BE2C (cell line): ENCODE data around the gene ZNF609.

Source experiments
- DNase-seq: peaks from one replicate; pipeline ENCODE4 v3.0.0-alpha.2; 2020
- H3K27me3 ChIP-seq: fragments of 250-450 bp; sonication (Bioruptor Pico); 2 replicates; pipeline ENCODE4 v1.5.1; 2020; ENCODE audit warnings: mild to moderate bottlenecking
- H3K36me3 ChIP-seq: fragments of 250-450 bp; sonication (Bioruptor Pico); 2 replicates; pipeline ENCODE4 v1.5.1; 2020; ENCODE audit warnings: mild to moderate bottlenecking
- H3K4me1 ChIP-seq: fragments of 250-450 bp; sonication (Bioruptor Pico); 2 replicates; pipeline ENCODE4 v1.5.1; 2020
- H3K4me3 ChIP-seq: 2 replicates; pipeline ENCODE4 v1.5.1; 2011; ENCODE audit warnings: low read depth, low read length
- H3K9me3 ChIP-seq: fragments of 250-450 bp; sonication (Bioruptor Pico); 2 replicates; pipeline ENCODE4 v1.5.1; 2020
- TF ChIP-seq, protein P1 (sequence below): IDR thresholded peaks from 2 replicates; pipeline ENCODE4 v1.5.1; 2012; ENCODE audit warnings: mild to moderate bottlenecking, low read depth, low read length

Gene ZNF609

DNA sequence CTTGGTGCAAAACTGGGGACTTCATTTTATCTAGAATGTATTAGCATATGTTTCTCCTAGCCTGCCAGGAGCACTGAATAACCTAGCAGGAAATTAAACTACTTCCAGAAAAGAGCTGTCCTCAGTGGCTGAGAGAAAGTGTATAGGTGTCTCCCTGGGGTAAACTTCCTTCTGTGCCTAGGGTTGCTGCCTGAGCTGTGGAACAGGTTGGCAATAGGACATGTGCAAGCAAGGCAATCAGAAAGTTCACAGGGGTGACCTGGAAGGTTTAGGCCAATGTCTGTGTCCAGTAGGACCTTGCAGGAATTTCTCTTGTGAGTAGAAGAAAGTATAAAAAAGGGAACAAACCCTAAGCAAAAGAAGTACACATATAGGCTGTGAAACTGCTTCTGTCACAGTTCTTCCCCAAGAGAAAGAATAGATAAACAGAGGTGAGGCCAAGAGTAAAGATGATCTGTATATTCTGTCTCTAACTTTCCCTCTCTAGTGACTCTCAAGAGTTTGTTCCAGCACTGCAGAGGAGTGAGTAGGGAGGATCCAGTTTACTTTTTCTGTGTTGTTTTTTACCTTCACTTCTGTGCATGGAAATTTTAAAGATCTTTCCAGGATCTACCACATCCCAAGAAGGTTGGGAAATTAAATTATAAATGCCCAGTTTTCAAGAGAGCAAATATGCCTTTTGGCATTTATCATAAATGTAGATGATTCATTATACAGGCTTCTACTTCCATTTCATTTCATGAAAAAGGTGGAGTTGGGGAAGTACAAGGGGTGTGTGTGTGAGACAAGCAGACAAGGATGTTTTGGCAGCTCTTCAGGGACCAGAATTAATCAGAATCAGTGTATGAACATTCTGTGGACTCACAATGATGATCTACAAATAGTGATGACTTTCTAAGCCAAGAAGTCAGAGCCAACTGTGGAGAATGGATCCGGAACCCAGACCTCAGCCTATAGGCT is 159.8 kb downstream of the ZNF609 start:
- H3K4me1 ChIP-seq, result peaks cover 17% of the 10 kb centered on the region
- no peaks in the 10 kb centered on the region for H3K27me3 ChIP-seq
- no peaks in the 10 kb centered on the region for H3K9me3 ChIP-seq
- TF ChIP-seq, protein P1, sequence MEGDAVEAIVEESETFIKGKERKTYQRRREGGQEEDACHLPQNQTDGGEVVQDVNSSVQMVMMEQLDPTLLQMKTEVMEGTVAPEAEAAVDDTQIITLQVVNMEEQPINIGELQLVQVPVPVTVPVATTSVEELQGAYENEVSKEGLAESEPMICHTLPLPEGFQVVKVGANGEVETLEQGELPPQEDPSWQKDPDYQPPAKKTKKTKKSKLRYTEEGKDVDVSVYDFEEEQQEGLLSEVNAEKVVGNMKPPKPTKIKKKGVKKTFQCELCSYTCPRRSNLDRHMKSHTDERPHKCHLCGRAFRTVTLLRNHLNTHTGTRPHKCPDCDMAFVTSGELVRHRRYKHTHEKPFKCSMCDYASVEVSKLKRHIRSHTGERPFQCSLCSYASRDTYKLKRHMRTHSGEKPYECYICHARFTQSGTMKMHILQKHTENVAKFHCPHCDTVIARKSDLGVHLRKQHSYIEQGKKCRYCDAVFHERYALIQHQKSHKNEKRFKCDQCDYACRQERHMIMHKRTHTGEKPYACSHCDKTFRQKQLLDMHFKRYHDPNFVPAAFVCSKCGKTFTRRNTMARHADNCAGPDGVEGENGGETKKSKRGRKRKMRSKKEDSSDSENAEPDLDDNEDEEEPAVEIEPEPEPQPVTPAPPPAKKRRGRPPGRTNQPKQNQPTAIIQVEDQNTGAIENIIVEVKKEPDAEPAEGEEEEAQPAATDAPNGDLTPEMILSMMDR, result no peak
- H3K4me3 ChIP-seq, result no peak overlapping the region
- H3K36me3 ChIP-seq, result peaks cover 8% of the 10 kb centered on the region; the same call in 1 of the 2 replicates
- DNase-seq, result no peak

DNA sequence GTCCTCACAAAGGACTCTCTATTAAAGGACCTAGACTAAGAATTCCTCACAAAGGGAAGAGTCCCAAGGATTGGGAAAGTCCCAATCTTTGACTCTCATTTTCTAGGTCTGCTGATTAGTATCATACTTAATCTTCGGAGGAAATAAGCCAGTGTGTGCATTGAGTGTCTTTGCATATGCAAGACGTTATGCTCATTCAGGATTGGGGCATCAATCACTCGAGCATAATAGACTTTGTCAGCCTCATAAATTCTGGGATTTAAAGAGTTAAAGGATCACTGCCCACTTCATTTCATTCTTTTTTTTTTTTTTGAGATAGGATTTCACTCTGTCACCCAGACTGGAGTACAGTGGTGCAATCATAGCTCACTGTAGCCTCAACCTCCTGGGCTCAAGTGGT is 160.7 kb downstream of the ZNF609 start:
- TF ChIP-seq, protein P1, result no peak

DNA sequence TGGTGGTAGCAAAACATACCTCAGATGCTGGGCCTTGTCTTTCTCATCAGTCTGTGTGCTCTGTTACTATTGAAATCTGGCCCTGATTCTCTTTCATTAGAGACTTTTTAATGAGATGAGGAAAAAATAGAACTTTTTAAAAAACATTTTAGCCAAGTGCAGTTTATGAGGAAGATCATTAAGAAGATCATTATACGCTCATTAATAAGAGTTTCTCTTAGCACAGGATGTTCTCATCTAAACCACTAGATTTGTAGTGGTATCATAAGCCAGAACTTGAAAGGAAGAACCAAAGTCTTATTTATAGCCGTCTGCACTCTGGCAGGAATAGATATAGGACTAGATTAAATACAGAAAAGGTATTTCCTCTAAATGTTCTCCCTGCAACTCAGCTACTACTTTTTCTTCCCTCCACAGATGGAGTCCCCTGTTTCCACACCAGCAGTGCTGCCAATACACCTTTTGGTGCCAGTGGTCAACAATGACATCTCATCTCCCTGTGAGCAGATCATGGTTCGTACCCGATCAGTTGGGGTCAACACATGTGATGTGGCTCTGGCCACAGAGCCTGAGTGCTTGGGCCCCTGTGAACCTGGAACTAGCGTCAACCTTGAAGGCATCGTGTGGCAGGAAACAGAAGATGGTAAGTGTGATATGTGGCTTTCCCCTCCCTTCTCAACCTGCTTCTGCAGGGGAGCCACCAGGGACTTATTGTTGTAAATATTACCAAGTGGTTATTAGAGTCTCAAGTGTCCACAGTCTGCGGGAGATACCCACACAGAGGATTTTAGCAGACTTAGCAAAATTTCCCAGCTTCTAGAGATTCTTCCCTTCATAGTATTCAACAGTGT is 162.3 kb downstream of the ZNF609 start:
- Histone ChIP-seq H3K9me3 (no peaks in the 10 kb centered on the region), H3K4me1 (peaks cover 17% of the 10 kb centered on the region)
- no peak for DNase-seq

More for the DNA sequence above, 160.7 kb downstream of the ZNF609 start:
- Histone ChIP-seq H3K36me3 (peaks cover 8% of the 10 kb centered on the region; the same call in 1 of the 2 replicates), H3K4me1 (peaks cover 17% of the 10 kb centered on the region), H3K27me3 (no peaks in the 10 kb centered on the region), H3K9me3 (no peaks in the 10 kb centered on the region), H3K4me3 (no peak overlapping the region)
- no peak for DNase-seq

DNA sequence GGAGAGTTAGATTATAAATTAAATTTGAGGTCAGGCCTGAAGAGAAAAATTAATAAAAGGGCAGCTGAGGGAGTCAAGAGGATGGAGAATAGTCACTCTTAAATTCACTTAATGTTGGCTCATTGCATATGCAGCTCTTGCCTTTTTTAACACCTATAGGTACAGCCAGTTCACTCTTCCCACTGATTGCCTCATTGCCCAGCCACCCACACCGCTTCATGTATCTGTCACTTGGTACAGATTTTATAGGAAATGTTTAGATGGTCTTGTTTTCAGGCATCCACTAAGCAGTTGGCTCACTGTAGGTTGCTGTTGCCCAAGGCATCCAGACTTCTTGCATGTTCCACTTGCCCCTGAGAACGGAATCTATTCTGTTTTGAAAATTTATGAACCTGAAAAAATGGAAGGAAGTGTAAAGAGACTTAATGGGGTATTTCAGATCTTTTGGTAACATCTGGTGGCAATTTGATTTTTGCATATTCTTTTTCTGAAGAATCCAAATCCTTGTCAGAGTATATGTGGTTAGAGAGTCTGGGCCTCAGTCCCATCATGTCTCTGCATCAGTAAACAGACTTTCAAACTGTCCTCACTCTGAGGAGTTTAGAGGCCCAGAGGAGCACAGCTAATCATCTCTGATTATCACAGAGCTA is 163.1 kb downstream of the ZNF609 start:
- Histone ChIP-seq H3K36me3 (peaks cover 11% of the 10 kb centered on the region; the same call in 1 of the 2 replicates), H3K27me3 (no peaks in the 10 kb centered on the region), H3K4me3 (no peak overlapping the region), H3K4me1 (peaks cover 17% of the 10 kb centered on the region), H3K9me3 (no peaks in the 10 kb centered on the region)
- no peak for DNase-seq
- TF ChIP-seq, protein P1, result no peak

More for the DNA sequence above, 162.3 kb downstream of the ZNF609 start:
- TF ChIP-seq, protein P1, result no peak
- Histone ChIP-seq H3K27me3 (no peaks in the 10 kb centered on the region), H3K36me3 (peaks cover 8% of the 10 kb centered on the region; the same call in 1 of the 2 replicates), H3K4me3 (no peak overlapping the region)

DNA sequence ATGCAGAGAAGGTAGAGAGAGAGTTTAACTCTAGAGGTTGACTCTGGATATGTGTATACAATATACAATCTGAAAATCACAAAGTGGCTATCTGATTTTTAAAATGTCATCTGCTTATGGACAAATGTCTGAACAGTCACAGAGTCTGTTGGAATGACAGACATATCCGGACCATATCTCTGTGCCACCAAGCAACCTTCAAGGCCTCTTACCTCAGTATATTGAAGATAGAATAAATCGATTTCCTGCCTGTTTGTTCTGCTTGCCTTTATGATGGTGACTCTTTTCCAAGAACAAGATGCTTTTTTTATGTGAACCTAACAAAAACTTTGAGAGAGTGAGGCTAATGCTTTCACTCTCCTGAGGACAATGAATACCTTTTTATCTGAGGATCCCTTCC is 163.9 kb downstream of the ZNF609 start:
- TF ChIP-seq, protein P1, result no peak
- no peak for DNase-seq
- no peaks in the 10 kb centered on the region for H3K9me3 ChIP-seq

More for the DNA sequence above, 163.9 kb downstream of the ZNF609 start:
- peaks cover 14% of the 10 kb centered on the region for H3K4me1 ChIP-seq
- no peaks in the 10 kb centered on the region for H3K27me3 ChIP-seq
- peaks cover 11% of the 10 kb centered on the region; the same call in 1 of the 2 replicates for H3K36me3 ChIP-seq
- H3K4me3 ChIP-seq, result no peak overlapping the region
